Nephron (organoid): ENCODE measurements around the gene XRCC2.

Source experiments
- H3K27ac Mint-ChIP-seq, 3 experiments: 2 replicates each; pipeline ENCODE4 v1.8.0; 2020; ENCODE audit warnings: mixed read lengths in 3 of 3, mild to moderate bottlenecking in 2 of 3, moderate library complexity in 1 of 3
- H3K27me3 Mint-ChIP-seq: 2 replicates; pipeline ENCODE4 v1.8.0; 2021; ENCODE audit warnings: low read depth, mild to moderate bottlenecking, moderate library complexity, mixed read lengths
- H3K36me3 Mint-ChIP-seq: 2 replicates; pipeline ENCODE4 v1.8.0; 2020; ENCODE audit warnings: low read depth, mixed read lengths
- H3K4me1 Mint-ChIP-seq: 2 replicates; pipeline ENCODE4 v1.8.0; 2020; ENCODE audit warnings: mixed read lengths
- H3K4me3 Mint-ChIP-seq, 3 experiments: 2 replicates each; pipeline ENCODE4 v1.8.0; 2020; ENCODE audit warnings: mild to moderate bottlenecking in 3 of 3, mixed read lengths in 3 of 3, moderate library complexity in 2 of 3
- H3K9me3 Mint-ChIP-seq: 2 replicates; pipeline ENCODE4 v1.8.0; 2020; ENCODE audit warnings: mixed read lengths
- CTCF ChIP-seq, 3 experiments: fragments of 200-600 bp; sonication (generic); IDR thresholded peaks; one replicate each; pipeline ENCODE4 v1.5.0; 2021; ENCODE audit warnings: antibody characterized with exemption in 3 of 3; ENCODE audit not compliant: unreplicated experiment in 3 of 3

XRCC2 gene

GRCh38 chr7:152608656-152609055 is 67.3 kb downstream of the XRCC2 start:
- peaks cover 5% of the 10 kb centered on the region for H3K27me3 Mint-ChIP-seq
- H3K36me3 Mint-ChIP-seq, result no peaks in the 10 kb centered on the region
- no peaks in the 10 kb centered on the region for H3K4me1 Mint-ChIP-seq
- no peak overlapping the region for H3K27ac Mint-ChIP-seq
- no peak for TF ChIP-seq CTCF (IDR thresholded peaks at IDR 0.05; ENCODE audit: unreplicated experiment in 3 of 3)
- H3K4me3 Mint-ChIP-seq, result no peak overlapping the region
- H3K9me3 Mint-ChIP-seq, result no peaks in the 10 kb centered on the region

GRCh38 chr7:152608208-152608607 is 67.7 kb downstream of the XRCC2 start:
- no peaks in the 10 kb centered on the region for H3K4me1 Mint-ChIP-seq
- no peak overlapping the region for H3K4me3 Mint-ChIP-seq
- H3K27ac Mint-ChIP-seq, result no peak overlapping the region
- no peaks in the 10 kb centered on the region for H3K36me3 Mint-ChIP-seq
- TF ChIP-seq CTCF (IDR thresholded peaks at IDR 0.05; ENCODE audit: unreplicated experiment in 3 of 3), result no peak
- H3K9me3 Mint-ChIP-seq, result no peaks in the 10 kb centered on the region
- H3K27me3 Mint-ChIP-seq, result peaks cover 5% of the 10 kb centered on the region

DNA sequence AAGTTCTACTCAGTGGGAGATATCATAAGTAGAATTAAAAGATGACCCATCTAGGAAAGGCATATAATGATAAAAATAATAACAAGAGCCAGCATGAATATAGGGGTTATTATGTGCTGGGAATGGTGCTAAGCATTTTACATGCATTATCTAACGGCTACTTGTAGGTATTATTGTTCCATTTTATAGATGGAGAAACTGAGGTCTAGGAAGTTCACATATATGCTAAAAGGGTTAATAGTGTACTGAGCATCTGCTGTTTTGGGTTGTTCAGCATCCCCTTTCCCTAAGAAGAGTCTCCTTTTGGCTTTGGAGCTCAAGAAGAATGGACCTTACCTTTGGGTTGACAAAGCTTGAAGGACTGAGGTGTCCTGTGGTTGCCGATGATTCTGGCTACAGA is 68.9 kb downstream of the XRCC2 start:
- Mint-ChIP-seq H3K27me3 (no peaks in the 10 kb centered on the region), H3K36me3 (no peaks in the 10 kb centered on the region), H3K27ac (no peak overlapping the region), H3K4me1 (no peaks in the 10 kb centered on the region), H3K4me3 (no peak overlapping the region), H3K9me3 (no peaks in the 10 kb centered on the region)
- no peak for TF ChIP-seq CTCF (IDR thresholded peaks at IDR 0.05; ENCODE audit: unreplicated experiment in 3 of 3)

DNA sequence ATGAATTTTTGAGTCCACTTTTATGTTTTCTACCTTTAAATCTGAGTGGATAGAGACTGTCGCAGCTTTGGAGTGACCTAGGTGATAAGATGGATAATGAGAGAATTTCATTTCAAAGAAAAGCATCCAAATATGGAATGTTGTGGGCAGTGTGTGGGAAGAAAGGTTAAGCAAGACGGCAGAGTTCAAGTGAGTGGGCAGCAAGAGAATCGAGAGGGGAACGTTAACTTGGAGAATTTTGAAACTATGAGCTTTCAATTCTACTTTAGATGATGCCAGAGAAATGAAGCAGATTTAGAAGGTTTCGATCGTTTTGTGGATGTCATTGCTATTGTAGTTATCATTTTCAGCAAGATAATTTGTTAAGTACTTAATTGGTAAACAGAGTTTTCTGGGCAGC is 73.0 kb downstream of the XRCC2 start:
- Mint-ChIP-seq H3K27ac (no peak overlapping the region), H3K9me3 (no peaks in the 10 kb centered on the region), H3K4me1 (no peaks in the 10 kb centered on the region), H3K4me3 (no peak overlapping the region), H3K36me3 (no peaks in the 10 kb centered on the region), H3K27me3 (no peaks in the 10 kb centered on the region)
- TF ChIP-seq CTCF (IDR thresholded peaks at IDR 0.05; ENCODE audit: unreplicated experiment in 3 of 3), result no peak

- Mint-ChIP-seq H3K27me3 (no peaks in the 10 kb centered on the region), H3K4me3 (no peak overlapping the region), H3K27ac (no peak overlapping the region), H3K4me1 (no peaks in the 10 kb centered on the region), H3K36me3 (no peaks in the 10 kb centered on the region), H3K9me3 (no peaks in the 10 kb centered on the region)
- no peak for TF ChIP-seq CTCF (IDR thresholded peaks at IDR 0.05; ENCODE audit: unreplicated experiment in 3 of 3)
These were observed 74.6 kb downstream of the XRCC2 start for GRCh38 chr7:152601305-152601798.

GRCh38 chr7:152600266-152600665 is 75.7 kb downstream of the XRCC2 start:
- no peaks in the 10 kb centered on the region for H3K27me3 Mint-ChIP-seq
- H3K36me3 Mint-ChIP-seq, result no peaks in the 10 kb centered on the region
- no peak overlapping the region for H3K4me3 Mint-ChIP-seq
- no peak overlapping the region for H3K27ac Mint-ChIP-seq
- TF ChIP-seq CTCF (IDR thresholded peaks at IDR 0.05; ENCODE audit: unreplicated experiment in 3 of 3), result no peak
- H3K4me1 Mint-ChIP-seq, result no peaks in the 10 kb centered on the region
- H3K9me3 Mint-ChIP-seq, result no peaks in the 10 kb centered on the region
